ENCODE measurements around the gene PLCD1.

PLCD1 gene

GRCh38 chr3:37964146-37964545 lies 65.3 kb downstream of the PLCD1 start:
- DNase-seq (ENCODE audit: low spot score) = no peak

GRCh38 chr3:37963635-37964034 lies 65.8 kb downstream of the PLCD1 start:
- no peak for DNase-seq (ENCODE audit: low spot score)

GRCh38 chr3:37963016-37963415 lies 66.4 kb downstream of the PLCD1 start:
- no peak for DNase-seq (ENCODE audit: low spot score)

- no peak for DNase-seq (ENCODE audit: low spot score)
These were observed 67.6 kb downstream of the PLCD1 start for GRCh38 chr3:37961622-37962431.

- DNase-seq (ENCODE audit: low spot score) = no peak
These were observed 71.9 kb downstream of the PLCD1 start for GRCh38 chr3:37957539-37957936.
